H9 (cell line): Measurements from ENCODE around the gene SCN8A. TPM values are rescaled to one million over a fixed set of nuclear protein-coding genes. Genes with fewer than 3 reads are reported as not detected.

Source experiments
- DNase-seq: peaks from one replicate; pipeline ENCODE4 v3.0.0-alpha.2; 2017
- H2AFZ ChIP-seq: one replicate; pipeline ENCODE4 v1.6.1; 2013; ENCODE audit warnings: mild to moderate bottlenecking, low read length, control low read depth, moderate library complexity
- H2AK5ac ChIP-seq: 2 replicates; pipeline ENCODE4 v1.6.1; 2013; ENCODE audit warnings: low read length, control low read depth, mixed read lengths; ENCODE audit not compliant: insufficient read length
- H2BK120ac ChIP-seq: one replicate; pipeline ENCODE4 v1.6.1; 2013; ENCODE audit warnings: low read depth, mild to moderate bottlenecking, low read length, control low read depth, inconsistent platforms; ENCODE audit not compliant: poor library complexity, severe bottlenecking
- H2BK12ac ChIP-seq: 2 replicates; pipeline ENCODE4 v1.6.1; 2013; ENCODE audit warnings: low read length, control low read depth, mixed read lengths, low read depth; ENCODE audit not compliant: insufficient read length
- H2BK15ac ChIP-seq: 2 replicates; pipeline ENCODE4 v1.6.1; 2013; ENCODE audit warnings: low read depth, low read length, control low read depth
- H2BK20ac ChIP-seq: one replicate; pipeline ENCODE4 v1.6.1; 2013; ENCODE audit warnings: low read depth, mild to moderate bottlenecking, low read length, control low read depth, inconsistent platforms; ENCODE audit not compliant: poor library complexity, severe bottlenecking
- H2BK5ac ChIP-seq: 2 replicates; pipeline ENCODE4 v1.6.1; 2013; ENCODE audit warnings: low read length, control low read depth, mixed read lengths; ENCODE audit not compliant: insufficient read length
- H3K14ac ChIP-seq: 2 replicates; pipeline ENCODE4 v1.6.1; 2013; ENCODE audit warnings: low read length, control low read depth; ENCODE audit not compliant: insufficient read depth
- H3K18ac ChIP-seq: 2 replicates; pipeline ENCODE4 v1.6.1; 2013; ENCODE audit warnings: low read depth, mild to moderate bottlenecking, mixed read lengths, low read length, control low read depth; ENCODE audit not compliant: insufficient read length
- H3K23ac ChIP-seq: 2 replicates; pipeline ENCODE4 v1.6.1; 2013; ENCODE audit warnings: low read length, control low read depth, mixed read lengths, low read depth; ENCODE audit not compliant: insufficient read length
- H3K23me2 ChIP-seq: 2 replicates; pipeline ENCODE4 v1.6.1; 2013; ENCODE audit warnings: low read depth, mild to moderate bottlenecking, mixed read lengths, low read length, control low read depth; ENCODE audit not compliant: insufficient read length, poor library complexity, severe bottlenecking
- H3K27ac ChIP-seq: 2 replicates; pipeline ENCODE4 v1.5.1; 2013; ENCODE audit warnings: low read length, control low read depth, mixed read lengths, low read depth; ENCODE audit not compliant: insufficient read length
- H3K27me3 ChIP-seq: 2 replicates; pipeline ENCODE4 v1.6.1; 2013; ENCODE audit warnings: low read length, control low read depth, inconsistent platforms; ENCODE audit not compliant: insufficient read depth
- H3K4ac ChIP-seq: 2 replicates; pipeline ENCODE4 v1.6.1; 2013; ENCODE audit warnings: low read depth, mild to moderate bottlenecking, control low read depth, inconsistent platforms, low read length, moderate library complexity
- H3K4me1 ChIP-seq: 2 replicates; pipeline ENCODE4 v1.6.1; 2013; ENCODE audit warnings: low read length, control low read depth, inconsistent platforms; ENCODE audit not compliant: insufficient read depth
- H3K4me2 ChIP-seq: 2 replicates; pipeline ENCODE4 v1.6.1; 2013; ENCODE audit warnings: low read length, control low read depth, mixed read lengths; ENCODE audit not compliant: insufficient read length, insufficient read depth
- H3K56ac ChIP-seq: 2 replicates; pipeline ENCODE4 v1.6.1; 2013; ENCODE audit warnings: low read depth, mild to moderate bottlenecking, mixed read lengths, low read length, control low read depth; ENCODE audit not compliant: insufficient read length
- H3K79me1 ChIP-seq: 2 replicates; pipeline ENCODE4 v1.6.1; 2013; ENCODE audit warnings: low read depth, mild to moderate bottlenecking, moderate library complexity, low read length, control low read depth, inconsistent platforms; ENCODE audit not compliant: insufficient read depth, poor library complexity, severe bottlenecking
- H3K79me2 ChIP-seq: 2 replicates; pipeline ENCODE4 v1.6.1; 2013; ENCODE audit warnings: low read length, control low read depth, inconsistent platforms; ENCODE audit not compliant: insufficient read depth
- H3K9ac ChIP-seq: 2 replicates; pipeline ENCODE4 v1.6.1; 2013; ENCODE audit warnings: low read length, control low read depth, mixed read lengths; ENCODE audit not compliant: insufficient read length; ENCODE audit errors: extremely low read depth
- H3K9me3 ChIP-seq: one replicate; pipeline ENCODE4 v1.6.1; 2013; ENCODE audit warnings: low read depth, low read length, inconsistent platforms; ENCODE audit not compliant: control insufficient read depth
- H3T11ph ChIP-seq: one replicate; pipeline ENCODE4 v1.6.1; 2013; ENCODE audit warnings: mild to moderate bottlenecking, low read length, control low read depth, inconsistent platforms
- H4K20me1 ChIP-seq: one replicate; pipeline ENCODE4 v1.6.1; 2013; ENCODE audit not compliant: control insufficient read depth, insufficient read length, insufficient read depth
- H4K5ac ChIP-seq: 2 replicates; pipeline ENCODE4 v1.6.1; 2013; ENCODE audit warnings: low read depth, mild to moderate bottlenecking, mixed read lengths, low read length, control low read depth; ENCODE audit not compliant: insufficient read length
- H4K8ac ChIP-seq: replicated peaks from 2 replicates; pipeline ENCODE4 v1.6.1; 2013; ENCODE audit warnings: low read length, control low read depth, mixed read lengths, low read depth; ENCODE audit not compliant: insufficient read length
- H4K91ac ChIP-seq: 2 replicates; pipeline ENCODE4 v1.6.1; 2013; ENCODE audit warnings: low read depth, mild to moderate bottlenecking, moderate library complexity, mixed read lengths, low read length, control low read depth; ENCODE audit not compliant: insufficient read length
- H3K27ac Mint-ChIP-seq, 3 experiments: 2 replicates in 2 of 3; 3 replicates in 1 of 3; pipeline ENCODE4 v1.8.0; 2020 to 2021; ENCODE audit warnings: mixed read lengths in 3 of 3, mild to moderate bottlenecking in 1 of 3, moderate library complexity in 1 of 3
- H3K27me3 Mint-ChIP-seq: 2 replicates; pipeline ENCODE4 v1.8.0; 2021; ENCODE audit warnings: low read depth, mild to moderate bottlenecking, moderate library complexity, mixed read lengths
- H3K36me3 Mint-ChIP-seq, 3 experiments: 2 replicates in 2 of 3; 3 replicates in 1 of 3; pipeline ENCODE4 v1.8.0; 2020 to 2021; ENCODE audit warnings: low read depth in 3 of 3, mixed read lengths in 3 of 3; ENCODE audit not compliant: insufficient read depth in 1 of 3
- H3K4me1 Mint-ChIP-seq, 2 experiments: 2 replicates each; pipeline ENCODE4 v1.8.0; 2020; ENCODE audit warnings: mixed read lengths in 2 of 2
- H3K4me3 Mint-ChIP-seq, 2 experiments: 2 replicates in 1 of 2; 3 replicates in 1 of 2; pipeline ENCODE4 v1.8.0; 2020 to 2021; ENCODE audit warnings: mild to moderate bottlenecking in 2 of 2, mixed read lengths in 2 of 2, moderate library complexity in 1 of 2
- H3K9me3 Mint-ChIP-seq, 2 experiments: 2 replicates in 1 of 2; 3 replicates in 1 of 2; pipeline ENCODE4 v1.8.0; 2020; ENCODE audit warnings: mild to moderate bottlenecking in 2 of 2, mixed read lengths in 2 of 2, moderate library complexity in 1 of 2
- CTCF ChIP-seq: fragments of 200-600 bp; sonication (generic); conservative IDR thresholded peaks from 3 replicates; pipeline ENCODE4 v1.8.0; 2021; ENCODE audit warnings: antibody characterized with exemption, mild to moderate bottlenecking
- WGBS: extraction: QIAGEN DNeasy Blood & Tissue Kit; methylation state at CpG from one replicate; pipeline ENCODE4 v1.1.7; 2013; ENCODE audit warnings: missing lambda C conversion rate, low lambda C conversion rate, mixed read lengths; ENCODE audit not compliant: insufficient read length; ENCODE audit errors: extremely low coverage; 5-methylcytosine and 5-hydroxymethylcytosine counted together
- total RNA-seq: library from RNA; stranded (reverse); gene quantifications from 2 replicates; pipeline ENCODE4 v1.2.1, GENCODE V29; 2021

SCN8A gene
- total RNA-seq, 1 experiment from 2014 or later, result 15.2 TPM

GRCh38 chr12:51635346-51635745 lies 44.3 kb downstream of the SCN8A start:
- Histone ChIP-seq H4K5ac (no peak overlapping the region), H4K20me1 (no peaks in the 10 kb centered on the region), H3K27me3 (no peaks in the 10 kb centered on the region), H2BK20ac (no peak overlapping the region), H3K23ac (no peak overlapping the region), H2BK12ac (no peak overlapping the region), H3K4me1 (peaks cover 8% of the 10 kb centered on the region; the same call in 1 of the 2 replicates), H3K14ac (no peak overlapping the region), H3K27ac (no peak overlapping the region), H2BK120ac (no peak overlapping the region), H4K91ac (no peak overlapping the region), H3K23me2 (no peaks in the 10 kb centered on the region), H2BK5ac (no peak overlapping the region), H4K8ac (no peak overlapping the region), H2AFZ (no peak overlapping the region), H3K18ac (no peak overlapping the region), H3K79me2 (peaks cover 3% of the 10 kb centered on the region; the same call in 1 of the 2 replicates), H2AK5ac (no peak overlapping the region), H3K4me2 (no peak overlapping the region), H3K9ac (no peak overlapping the region), H3K9me3 (peaks cover 3% of the 10 kb centered on the region), H3K56ac (no peak overlapping the region), H3K4ac (no peak overlapping the region), H3K79me1 (no peaks in the 10 kb centered on the region), H2BK15ac (no peak overlapping the region), H3T11ph (no peak overlapping the region)
- peaks cover 16 to 20% of the 10 kb centered on the region in 2 experiments for H3K9me3 Mint-ChIP-seq
- no peak overlapping the region for H3K27ac Mint-ChIP-seq
- TF ChIP-seq CTCF, result no peak
- H3K4me1 Mint-ChIP-seq, result peaks cover 28 to 30% of the 10 kb centered on the region in 2 experiments
- no peak overlapping the region for H3K4me3 Mint-ChIP-seq
- no CpG with 5 or more reads among the region's 1 CpG for WGBS
- no peak for DNase-seq
- no peaks in the 10 kb centered on the region; the same call in 1 of the 2 replicates for H3K27me3 Mint-ChIP-seq
- H3K36me3 Mint-ChIP-seq, result peaks cover 12 to 32% (median 18%) of the 10 kb centered on the region in 3 experiments
